GM12892 (cell line): Measurements from ENCODE around the gene BRSK2.

Experiments
- POLR2A ChIP-seq: IDR thresholded peaks from 2 replicates; pipeline ENCODE4 v1.6.1; 2011; ENCODE audit warnings: low read depth, low read length, control low read depth
- POLR2AphosphoS5 ChIP-seq: IDR thresholded peaks from 2 replicates; pipeline ENCODE4 v1.6.1; 2011; ENCODE audit warnings: low read depth, low read length, control low read depth

- no peak for TF ChIP-seq POLR2A
- TF ChIP-seq POLR2AphosphoS5: no peak
Observed at GRCh38 chr11:1469911-1470680, 80.4 kb downstream of the BRSK2 start.
